WTC11 (cell line): ENCODE results near the gene CIAPIN1.

Experiments
- ESRRA ChIP-seq: sonication (generic); formaldehyde crosslinking; IDR thresholded peaks from 2 replicates; pipeline ENCODE4 v1.8.1; 2022; ENCODE audit warnings: mild to moderate bottlenecking, missing genetic modification reagents, borderline replicate concordance
- SP1 ChIP-seq: sonication (generic); formaldehyde crosslinking; conservative IDR thresholded peaks from 2 replicates; pipeline ENCODE4 v1.8.1; 2022; ENCODE audit warnings: missing genetic modification reagents
- ZBTB43 ChIP-seq: sonication (generic); formaldehyde crosslinking; IDR thresholded peaks from 2 replicates; pipeline ENCODE4 v1.8.1; 2023; ENCODE audit warnings: mild to moderate bottlenecking, missing genetic modification reagents
- ZNF512 ChIP-seq: sonication (generic); formaldehyde crosslinking; IDR thresholded peaks from 2 replicates; pipeline ENCODE4 v1.8.1; 2022; ENCODE audit warnings: missing genetic modification reagents, borderline replicate concordance
- TF ChIP-seq, protein P1 (sequence below): fragments of 200-600 bp; IDR thresholded peaks from 2 replicates; pipeline ENCODE4 v1.8.0; 2022; ENCODE audit warnings: antibody characterized with exemption
- TF ChIP-seq, protein P2 (sequence below): fragments of 250-450 bp; sonication (Bioruptor Pico); IDR thresholded peaks from 2 replicates; pipeline ENCODE4 v2.1.2; 2022; ENCODE audit warnings: mild to moderate bottlenecking, moderate library complexity

- TF ChIP-seq, protein P1, sequence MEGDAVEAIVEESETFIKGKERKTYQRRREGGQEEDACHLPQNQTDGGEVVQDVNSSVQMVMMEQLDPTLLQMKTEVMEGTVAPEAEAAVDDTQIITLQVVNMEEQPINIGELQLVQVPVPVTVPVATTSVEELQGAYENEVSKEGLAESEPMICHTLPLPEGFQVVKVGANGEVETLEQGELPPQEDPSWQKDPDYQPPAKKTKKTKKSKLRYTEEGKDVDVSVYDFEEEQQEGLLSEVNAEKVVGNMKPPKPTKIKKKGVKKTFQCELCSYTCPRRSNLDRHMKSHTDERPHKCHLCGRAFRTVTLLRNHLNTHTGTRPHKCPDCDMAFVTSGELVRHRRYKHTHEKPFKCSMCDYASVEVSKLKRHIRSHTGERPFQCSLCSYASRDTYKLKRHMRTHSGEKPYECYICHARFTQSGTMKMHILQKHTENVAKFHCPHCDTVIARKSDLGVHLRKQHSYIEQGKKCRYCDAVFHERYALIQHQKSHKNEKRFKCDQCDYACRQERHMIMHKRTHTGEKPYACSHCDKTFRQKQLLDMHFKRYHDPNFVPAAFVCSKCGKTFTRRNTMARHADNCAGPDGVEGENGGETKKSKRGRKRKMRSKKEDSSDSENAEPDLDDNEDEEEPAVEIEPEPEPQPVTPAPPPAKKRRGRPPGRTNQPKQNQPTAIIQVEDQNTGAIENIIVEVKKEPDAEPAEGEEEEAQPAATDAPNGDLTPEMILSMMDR, result peak; percentile 95
- TF ChIP-seq ESRRA (no peak), ZBTB43 (CRISPR knock-in tag) (peak; percentile 83), SP1 (CRISPR knock-in tag) (peak; percentile 74), ZNF512 (no peak)
- TF ChIP-seq, protein P2, sequence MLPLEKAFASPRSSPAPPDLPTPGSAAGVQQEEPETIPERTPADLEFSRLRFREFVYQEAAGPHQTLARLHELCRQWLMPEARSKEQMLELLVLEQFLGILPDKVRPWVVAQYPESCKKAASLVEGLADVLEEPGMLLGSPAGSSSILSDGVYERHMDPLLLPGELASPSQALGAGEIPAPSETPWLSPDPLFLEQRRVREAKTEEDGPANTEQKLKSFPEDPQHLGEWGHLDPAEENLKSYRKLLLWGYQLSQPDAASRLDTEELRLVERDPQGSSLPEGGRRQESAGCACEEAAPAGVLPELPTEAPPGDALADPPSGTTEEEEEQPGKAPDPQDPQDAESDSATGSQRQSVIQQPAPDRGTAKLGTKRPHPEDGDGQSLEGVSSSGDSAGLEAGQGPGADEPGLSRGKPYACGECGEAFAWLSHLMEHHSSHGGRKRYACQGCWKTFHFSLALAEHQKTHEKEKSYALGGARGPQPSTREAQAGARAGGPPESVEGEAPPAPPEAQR, result no peak
Measured at GRCh38 chr16:57462209-57462977, 15.2 kb upstream of the CIAPIN1 start, which contains the start of gene POLR2C.
